GM12874 (cell line): ENCODE results near the gene FOXO3.

Source experiments
- CTCF ChIP-seq: IDR thresholded peaks from 2 replicates; pipeline ENCODE4 v1.5.1; 2011; ENCODE audit warnings: low read depth, mild to moderate bottlenecking, control low read depth, low read length, moderate library complexity; ENCODE audit not compliant: insufficient read depth

Gene FOXO3

GRCh38 chr6:108726726-108727339, 166.1 kb downstream of the FOXO3 start:
- no peak for TF ChIP-seq CTCF

- no peak for TF ChIP-seq CTCF
Measured at GRCh38 chr6:108727966-108728730, 167.4 kb downstream of the FOXO3 start.

- no peak for TF ChIP-seq CTCF
Measured at GRCh38 chr6:108728826-108729225, 168.1 kb downstream of the FOXO3 start.

GRCh38 chr6:108730635-108731515, 170.2 kb downstream of the FOXO3 start:
- no peak for TF ChIP-seq CTCF

- TF ChIP-seq CTCF = no peak
Measured at GRCh38 chr6:108732091-108732870, 171.6 kb downstream of the FOXO3 start.

- TF ChIP-seq CTCF = no peak
Measured at GRCh38 chr6:108733051-108733450, 172.3 kb downstream of the FOXO3 start.

GRCh38 chr6:108733706-108734265, 173.1 kb downstream of the FOXO3 start:
- TF ChIP-seq CTCF = no peak
